T-cell (primary cell): ENCODE data around the gene PAN3. TPM values are rescaled to one million over a fixed set of nuclear protein-coding genes. Genes with fewer than 3 reads are reported as not detected.

ENCODE experiments used
- ATAC-seq, 4 experiments: fragments of 200-7000 bp in 3 of 4; fragments of 150-1000 bp in 1 of 4; cut with Tn5 transposase; replicated peaks in 1 of 4; 1 replicate in 3 of 4; 2 replicates in 1 of 4; pipeline ENCODE4 v1.10.0; 2021; ENCODE audit warnings: moderate library complexity in 3 of 4, mild to moderate bottlenecking in 2 of 4, moderate number of reproducible peaks in 1 of 4
- CTCF ChIA-PET, 2 donors: fragments of 300-600 bp; sonication (Branson Sonifier 250); formaldehyde crosslinking; loops; one replicate each; lab custom pipeline; 2022; ENCODE audit warnings: antibody characterized with exemption in 2 of 2; lab: Charles Lee
- POLR2A ChIA-PET, 2 donors: fragments of 300-600 bp; sonication (Branson Sonifier 250); formaldehyde crosslinking; loops; one replicate each; lab custom pipeline; 2022; ENCODE audit warnings: antibody characterized with exemption in 2 of 2; lab: Charles Lee
- DNase-seq, 35 experiments: peaks; one replicate each; pipeline versions ENCODE4 v3.0.0 to v3.0.0-alpha.2; 2013 to 2023
- H3K27ac ChIP-seq: one replicate; pipeline ENCODE4 v1.5.1; 2013; ENCODE audit warnings: low read length
- H3K27me3 ChIP-seq, 2 experiments: replicated peaks in 1 of 2; 1 replicate in 1 of 2; 2 replicates in 1 of 2; pipeline versions ENCODE4 v1.6.1 to v1.7.0; 2013; ENCODE audit warnings: low read length in 1 of 2, mixed read lengths in 1 of 2; ENCODE audit not compliant: control insufficient read depth in 2 of 2, insufficient read depth in 2 of 2; ENCODE audit errors: extremely low read depth in 1 of 2
- H3K36me3 ChIP-seq, 2 donors: 1 replicate in 1 of 2; 2 replicates in 1 of 2; pipeline versions ENCODE4 v1.6.1 to v1.7.0; 2013; ENCODE audit warnings: low read length in 1 of 2; ENCODE audit not compliant: control insufficient read depth in 2 of 2, insufficient read depth in 1 of 2; ENCODE audit errors: extremely low read depth in 1 of 2
- H3K4me1 ChIP-seq, 2 experiments: 1 replicate in 1 of 2; 2 replicates in 1 of 2; pipeline versions ENCODE4 v1.6.1 to v1.7.0; 2013; ENCODE audit warnings: low read length in 2 of 2, mixed read lengths in 1 of 2; ENCODE audit not compliant: insufficient read depth in 2 of 2, control insufficient read depth in 1 of 2; ENCODE audit errors: extremely low read depth in 1 of 2
- H3K4me3 ChIP-seq, 2 donors: 1 replicate in 1 of 2; 2 replicates in 1 of 2; pipeline versions ENCODE4 v1.5.1 to v1.7.0; 2013; ENCODE audit warnings: mild to moderate bottlenecking in 2 of 2, low read length in 1 of 2, moderate library complexity in 1 of 2; ENCODE audit not compliant: control insufficient read depth in 1 of 2; ENCODE audit errors: extremely low read depth in 1 of 2
- H3K9me3 ChIP-seq: 2 replicates; pipeline ENCODE4 v1.7.0; 2013
- H3K27ac Mint-ChIP-seq, 2 donors: one replicate each; pipeline ENCODE4 v1.8.0; 2020 to 2021; ENCODE audit warnings: mild to moderate bottlenecking in 2 of 2, mixed read lengths in 2 of 2
- H3K27me3 Mint-ChIP-seq, 2 donors: one replicate each; pipeline ENCODE4 v1.8.0; 2021 to 2022; ENCODE audit warnings: mixed read lengths in 2 of 2
- H3K36me3 Mint-ChIP-seq: one replicate; pipeline ENCODE4 v1.8.0; 2021; ENCODE audit warnings: mixed read lengths
- H3K4me1 Mint-ChIP-seq, 3 donors: one replicate each; pipeline ENCODE4 v1.8.0; 2020 to 2022; ENCODE audit warnings: mixed read lengths in 3 of 3, mild to moderate bottlenecking in 1 of 3
- H3K4me3 Mint-ChIP-seq, 3 donors: one replicate each; pipeline ENCODE4 v1.8.0; 2020 to 2022; ENCODE audit warnings: mild to moderate bottlenecking in 3 of 3, mixed read lengths in 3 of 3, moderate library complexity in 3 of 3
- H3K9me3 Mint-ChIP-seq, 3 donors: one replicate each; pipeline ENCODE4 v1.8.0; 2020 to 2022; ENCODE audit warnings: mixed read lengths in 3 of 3
- WGBS: methylation state at CpG from one replicate; pipeline ENCODE4 v1.1.5; 2013; ENCODE audit warnings: missing lambda C conversion rate; ENCODE audit not compliant: insufficient coverage; 5-methylcytosine and 5-hydroxymethylcytosine counted together
- total RNA-seq, 35 experiments: library from RNA in 6 of 35; stranded (reverse) in 6 of 35; fragments of 120-200 nt in 1 of 35; gene quantifications; one replicate each; pipeline versions ENCODE4 v1.2.1 to v1.2.4 and lab custom pipeline; 2013 to 2026

PAN3 gene
- total RNA-seq (10 to 100 TPM; 62.9 to 79.6 (median 69.3) TPM), total RNA-seq (lab: John Stamatoyannopoulos, UW) (44.2 to 141 (median 104) reads per million in 29 experiments)
- total RNA-seq (2013) = 58.7 TPM

GRCh38 chr13:28138012-28138755 is at the start of gene PAN3:
TSS of gene PAN3 (plus strand) at chr13:28138545. CDS start at chr13:28138658, 113 bp downstream.
- CTCF ChIA-PET = no interaction called here
- H3K4me1 ChIP-seq = peaks cover 28 to 39% of the 10 kb centered on the region in 2 experiments
- peak within 1 kb of the TSS; percentile 97 to 98 for H3K27ac Mint-ChIP-seq

GRCh38 chr13:28089065-28089464 is 49.3 kb upstream of the PAN3 start:
- Mint-ChIP-seq H3K36me3 (no peaks in the 10 kb centered on the region), H3K4me3 (no peak overlapping the region), H3K27me3 (peaks cover 7 to 36% of the 10 kb centered on the region in 2 donors), H3K4me1 (no peaks in the 10 kb centered on the region), H3K9me3 (peaks cover 0 to 4% (median 0%) of the 10 kb centered on the region in 3 donors), H3K27ac (no peak overlapping the region)
- no CpG with 5 or more reads among the region's 1 CpG for WGBS
- no peak for ATAC-seq
- Histone ChIP-seq H3K4me3 (no peak overlapping the region), H3K27me3 (peaks cover 0 to 7% of the 10 kb centered on the region in 2 experiments), H3K27ac (no peak overlapping the region), H3K9me3 (no peaks in the 10 kb centered on the region), H3K4me1 (no peaks in the 10 kb centered on the region), H3K36me3 (no peaks in the 10 kb centered on the region)
- no peak for DNase-seq
- ChIA-PET POLR2A (no interaction called here), CTCF (no interaction called here)

More at GRCh38 chr13:28138012-28138755, at the start of gene PAN3:
- POLR2A ChIA-PET = interaction anchor here (0.6 to 1.0 kb wide), 4 partner anchors 36 to 693 kb away, joined by 3 to 11 read pairs (median 6); no protein-coding TSS in a partner anchor
- H3K9me3 Mint-ChIP-seq = no peaks in the 10 kb centered on the region
- Histone ChIP-seq H3K4me3 (peak within 1 kb of the TSS; percentile 67 to 84), H3K27me3 (no peaks in the 10 kb centered on the region), H3K36me3 (no peaks in the 10 kb centered on the region), H3K9me3 (no peaks in the 10 kb centered on the region), H3K27ac (peak within 1 kb of the TSS; percentile 92)
- peak; percentile 60 to 65 (median 62) for ATAC-seq
- WGBS = under 1% methylated on average over 36 of the region's 84 CpGs
- H3K4me1 Mint-ChIP-seq = peaks cover 48 to 55% (median 49%) of the 10 kb centered on the region in 3 donors
- DNase-seq = peak; percentile 85 to 95 (median 88)
- no peaks in the 10 kb centered on the region for H3K27me3 Mint-ChIP-seq
- H3K36me3 Mint-ChIP-seq = no peaks in the 10 kb centered on the region
- H3K4me3 Mint-ChIP-seq = peak within 1 kb of the TSS; percentile 86 to 96 (median 94)

- CTCF ChIA-PET = no interaction called here
- POLR2A ChIA-PET = no interaction called here
- no peaks in the 10 kb centered on the region for H3K4me1 Mint-ChIP-seq
- WGBS = 71% methylated on average over 1 of the region's 2 CpGs
- H3K9me3 ChIP-seq = no peaks in the 10 kb centered on the region
- H3K36me3 Mint-ChIP-seq = no peaks in the 10 kb centered on the region
- H3K36me3 ChIP-seq = no peaks in the 10 kb centered on the region
- H3K4me3 Mint-ChIP-seq = no peak overlapping the region
- peaks cover 19 to 36% of the 10 kb centered on the region in 2 donors for H3K27me3 Mint-ChIP-seq
- peaks cover 0 to 19% of the 10 kb centered on the region in 2 experiments for H3K27me3 ChIP-seq
- no peaks in the 10 kb centered on the region for H3K4me1 ChIP-seq
- H3K27ac ChIP-seq = no peak overlapping the region
- ATAC-seq (no peak), DNase-seq (no peak)
- H3K4me3 ChIP-seq = no peak overlapping the region
- no peak overlapping the region for H3K27ac Mint-ChIP-seq
- peaks cover 0 to 4% (median 0%) of the 10 kb centered on the region in 3 donors for H3K9me3 Mint-ChIP-seq
Observed at GRCh38 chr13:28092431-28092830, 45.9 kb upstream of the PAN3 start.

GRCh38 chr13:28093881-28094280 is 44.5 kb upstream of the PAN3 start:
- ChIA-PET POLR2A (no interaction called here), CTCF (no interaction called here)
- Histone ChIP-seq H3K27ac (no peak overlapping the region), H3K4me3 (no peak overlapping the region), H3K27me3 (peaks cover 0 to 21% of the 10 kb centered on the region in 2 experiments), H3K9me3 (no peaks in the 10 kb centered on the region), H3K4me1 (no peaks in the 10 kb centered on the region), H3K36me3 (no peaks in the 10 kb centered on the region)
- H3K36me3 Mint-ChIP-seq = no peaks in the 10 kb centered on the region
- ATAC-seq (no peak), DNase-seq (no peak)
- H3K9me3 Mint-ChIP-seq = peaks cover 0 to 4% (median 0%) of the 10 kb centered on the region in 3 donors
- H3K27me3 Mint-ChIP-seq = peaks cover 28 to 43% of the 10 kb centered on the region in 2 donors
- H3K27ac Mint-ChIP-seq = no peak overlapping the region
- no CpG with 5 or more reads among the region's 5 CpGs for WGBS
- H3K4me1 Mint-ChIP-seq = no peaks in the 10 kb centered on the region
- H3K4me3 Mint-ChIP-seq = no peak overlapping the region

- H3K9me3 ChIP-seq = no peaks in the 10 kb centered on the region
- no peaks in the 10 kb centered on the region for H3K36me3 Mint-ChIP-seq
- H3K9me3 Mint-ChIP-seq = peaks cover 0 to 4% (median 0%) of the 10 kb centered on the region in 3 donors
- H3K36me3 ChIP-seq = no peaks in the 10 kb centered on the region
- peaks cover 0 to 23% of the 10 kb centered on the region in 2 experiments for H3K27me3 ChIP-seq
- H3K4me3 Mint-ChIP-seq = no peak overlapping the region
- ATAC-seq = no peak
- WGBS = 40% methylated on average over 1 of the region's 4 CpGs
- peaks cover 30 to 45% of the 10 kb centered on the region in 2 donors for H3K27me3 Mint-ChIP-seq
- H3K27ac ChIP-seq = no peak overlapping the region
- H3K4me3 ChIP-seq = no peak overlapping the region
- H3K4me1 ChIP-seq = no peaks in the 10 kb centered on the region
- H3K4me1 Mint-ChIP-seq = peaks cover under 1 to 1% (median under 1%) of the 10 kb centered on the region in 3 donors
- no peak for DNase-seq
- no peak overlapping the region for H3K27ac Mint-ChIP-seq
- ChIA-PET POLR2A (no interaction called here), CTCF (no interaction called here)
Observed at GRCh38 chr13:28094306-28094705, 44.0 kb upstream of the PAN3 start.

GRCh38 chr13:28097503-28097902 is 40.8 kb upstream of the PAN3 start:
- DNase-seq (no peak), ATAC-seq (no peak)
- Histone ChIP-seq H3K27me3 (peaks cover 0 to 44% of the 10 kb centered on the region in 2 experiments), H3K36me3 (no peaks in the 10 kb centered on the region), H3K9me3 (no peaks in the 10 kb centered on the region), H3K4me3 (no peak overlapping the region), H3K4me1 (peaks cover 0 to 14% of the 10 kb centered on the region in 2 experiments), H3K27ac (no peak overlapping the region)
- H3K27me3 Mint-ChIP-seq = peaks cover 36 to 56% of the 10 kb centered on the region in 2 donors
- peaks cover 0 to 2% (median 0%) of the 10 kb centered on the region in 3 donors for H3K9me3 Mint-ChIP-seq
- H3K4me1 Mint-ChIP-seq = peaks cover 5 to 10% (median 9%) of the 10 kb centered on the region in 3 donors
- no CpG with 5 or more reads among the region's 3 CpGs for WGBS
- no peak overlapping the region for H3K4me3 Mint-ChIP-seq
- ChIA-PET CTCF (no interaction called here), POLR2A (interaction anchor here in 1 of 2 donors (0.6 kb wide), 1 partner anchor 28 kb away, joined by 3 read pairs; no protein-coding TSS in a partner anchor)
- H3K36me3 Mint-ChIP-seq = no peaks in the 10 kb centered on the region
- no peak overlapping the region for H3K27ac Mint-ChIP-seq
